HCT116 (cell line): Measurements from ENCODE around the gene TCFL5. TPM values are rescaled to one million over a fixed set of nuclear protein-coding genes. Genes with fewer than 3 reads are reported as not detected.

Source experiments
- ATAC-seq: fragments of 200-7000 bp; cut with Tn5 transposase; 2 replicates; pipeline ENCODE4 v1.9.1; 2020; ENCODE audit warnings: mild to moderate bottlenecking, moderate library complexity
- BruUV-seq: library from RNA; stranded (reverse); fragments of 400-500 nt; replicated peaks from 2 replicates; lab custom pipeline; 2021; lab: Mats Ljungman, UMichigan
- CTCF ChIA-PET: fragments of 300-600 bp; sonication (Branson Sonifier 250); formaldehyde crosslinking; loops from one replicate; lab custom pipeline; 2021; ENCODE audit warnings: antibody characterized with exemption; lab: Charles Lee
- POLR2A ChIA-PET: fragments of 300-600, 350-600 bp; sonication (Branson Sonifier 250); formaldehyde crosslinking; loops from one replicate; lab custom pipeline; 2021; ENCODE audit warnings: antibody characterized with exemption; lab: Charles Lee
- RAD21 ChIA-PET, 2 experiments: fragments of 300-600 bp; sonication (Branson Sonifier 250); formaldehyde crosslinking; loops; one replicate each; lab custom pipeline; 2023; ENCODE audit warnings: low total read pairs in 2 of 2; ENCODE audit not compliant: uncharacterized antibody in 2 of 2, unreplicated experiment in 2 of 2, low non-redundant PET in 1 of 2; lab: Charles Lee
- DNase-seq: peaks from one replicate; pipeline ENCODE4 v3.0.0-alpha.2; 2010; ENCODE audit warnings: low read depth, low spot score
- H2AFZ ChIP-seq: fragments of 200-600 bp; shearing (Covaris generic), sonication (generic); 2 replicates; pipeline ENCODE4 v1.6.1; 2017; ENCODE audit warnings: low read depth, mixed run types, mixed read lengths, antibody characterized with exemption, low read length; ENCODE audit not compliant: poor library complexity, severe bottlenecking
- H3K27ac ChIP-seq: 2 replicates; pipeline ENCODE4 v1.5.1; 2012; ENCODE audit warnings: low read depth, low read length
- H3K27me3 ChIP-seq: fragments of 200-600 bp; sonication (generic); 2 replicates; pipeline ENCODE4 v1.6.1; 2016; ENCODE audit warnings: mixed run types, low read length, mixed read lengths; ENCODE audit not compliant: insufficient read depth
- H3K36me3 ChIP-seq, 2 experiments: fragments of 200-500 bp in 1 of 2; fragments of 200-600 bp in 1 of 2; sonication (Bioruptor generic) in 1 of 2; sonication (generic) in 1 of 2; 2 replicates each; pipeline versions ENCODE4 v1.5.1 to v1.6.1; 2014 to 2016; ENCODE audit warnings: low read length in 2 of 2, inconsistent platforms in 1 of 2, mixed read lengths in 1 of 2, mixed run types in 1 of 2; ENCODE audit not compliant: insufficient read depth in 2 of 2, control insufficient read depth in 1 of 2
- H3K4me1 ChIP-seq, 2 experiments: fragments of 200-600 bp in 1 of 2; sonication (generic) in 1 of 2; 2 replicates each; pipeline versions ENCODE4 v1.5.1 to v1.6.1; 2012 to 2017; ENCODE audit warnings: low read length in 2 of 2, inconsistent platforms in 1 of 2, mild to moderate bottlenecking in 1 of 2, mixed read lengths in 1 of 2, mixed run types in 1 of 2, moderate library complexity in 1 of 2; ENCODE audit not compliant: insufficient read depth in 2 of 2, control insufficient read depth in 1 of 2
- H3K4me2 ChIP-seq: fragments of 200-600 bp; sonication (generic); 2 replicates; pipeline ENCODE4 v1.6.1; 2017; ENCODE audit warnings: mixed run types, low read length, mixed read lengths
- H3K4me3 ChIP-seq, 2 experiments: fragments of 200-600 bp in 1 of 2; sonication (generic) in 1 of 2; replicated peaks in 1 of 2; 2 replicates each; pipeline ENCODE4 v1.5.1; 2011 to 2016; ENCODE audit warnings: low read length in 2 of 2, control low read depth in 1 of 2, low read depth in 1 of 2, mild to moderate bottlenecking in 1 of 2, mixed read lengths in 1 of 2, mixed run types in 1 of 2
- H3K79me2 ChIP-seq: fragments of 200-600 bp; sonication (generic); 2 replicates; pipeline ENCODE4 v1.6.1; 2017; ENCODE audit warnings: mild to moderate bottlenecking, mixed run types, low read length, moderate library complexity, mixed read lengths; ENCODE audit not compliant: insufficient read depth
- H3K9ac ChIP-seq: fragments of 200-600 bp; sonication (generic); 2 replicates; pipeline ENCODE4 v1.6.1; 2016; ENCODE audit warnings: low read length, mixed read lengths
- H3K9me2 ChIP-seq: fragments of 200-600 bp; sonication (generic), shearing (Covaris generic); 2 replicates; pipeline ENCODE4 v1.6.1; 2017; ENCODE audit warnings: mixed run types, mild to moderate bottlenecking, moderate library complexity; ENCODE audit not compliant: insufficient read depth
- H3K9me3 ChIP-seq, 2 experiments: fragments of 200-500 bp in 1 of 2; fragments of 200-600 bp in 1 of 2; sonication (Bioruptor generic) in 1 of 2; sonication (generic) in 1 of 2; 2 replicates each; pipeline ENCODE4 v1.6.1; 2014 to 2017; ENCODE audit warnings: low read length in 2 of 2, mixed read lengths in 2 of 2, inconsistent platforms in 1 of 2, low read depth in 1 of 2, mild to moderate bottlenecking in 1 of 2, mixed run types in 1 of 2, moderate library complexity in 1 of 2; ENCODE audit not compliant: control insufficient read depth in 1 of 2, insufficient read depth in 1 of 2
- H4K20me1 ChIP-seq: fragments of 200-600 bp; sonication (generic), shearing (Covaris generic); 2 replicates; pipeline ENCODE4 v1.6.1; 2017; ENCODE audit warnings: mixed run types, mild to moderate bottlenecking, moderate library complexity; ENCODE audit not compliant: insufficient read depth
- CEBPB ChIP-seq: IDR thresholded peaks from 2 replicates; pipeline ENCODE4 v1.6.1; 2012; ENCODE audit warnings: low read depth
- EGR1 ChIP-seq: IDR thresholded peaks from 2 replicates; pipeline ENCODE4 v1.6.1; 2012; ENCODE audit warnings: low read depth
- ELF1 ChIP-seq: IDR thresholded peaks from 2 replicates; pipeline ENCODE4 v1.6.1; 2012; ENCODE audit warnings: low read depth, borderline replicate concordance
- EZH2 ChIP-seq: fragments of 200-600 bp; sonication (generic); IDR thresholded peaks from 2 replicates; pipeline ENCODE4 v1.6.1; 2017; ENCODE audit warnings: antibody characterized with exemption, mixed run types
- FOSL1 ChIP-seq: IDR thresholded peaks from 2 replicates; pipeline ENCODE4 v1.6.1; 2012; ENCODE audit warnings: low read depth
- JUND ChIP-seq: IDR thresholded peaks from 2 replicates; pipeline ENCODE4 v1.6.1; 2012
- POLR2AphosphoS5 ChIP-seq: IDR thresholded peaks from 2 replicates; pipeline ENCODE4 v1.6.1; 2011; ENCODE audit warnings: mild to moderate bottlenecking, low read depth, low read length, moderate library complexity
- RAD21 ChIP-seq: IDR thresholded peaks from 2 replicates; pipeline ENCODE4 v1.6.1; 2012; ENCODE audit warnings: low read depth, mild to moderate bottlenecking
- SIN3A ChIP-seq: IDR thresholded peaks from 2 replicates; pipeline ENCODE4 v1.6.1; 2012; ENCODE audit warnings: low read depth
- SP1 ChIP-seq: IDR thresholded peaks from 2 replicates; pipeline ENCODE4 v1.6.1; 2012; ENCODE audit warnings: low read depth
- YY1 ChIP-seq: IDR thresholded peaks from 2 replicates; pipeline ENCODE4 v1.6.1; 2011; ENCODE audit warnings: low read length, low read depth, moderate library complexity, mild to moderate bottlenecking; ENCODE audit not compliant: insufficient replicate concordance; ENCODE audit errors: extremely low read depth
- ZFX ChIP-seq: fragments of 450-650 bp; IDR thresholded peaks from 2 replicates; pipeline ENCODE4 v1.6.1; 2017
- intact Hi-C: fragments of 100-400 bp; cut with micrococcal nuclease; formaldehyde crosslinking; loops from 2 replicates; pipeline ENCODE4 v1.10.0; 2022
- total RNA-seq: library from RNA; stranded (reverse); gene quantifications from one replicate; pipeline ENCODE4 v1.2.1, GENCODE V29; 2021; ENCODE audit not compliant: unreplicated experiment
- TF ChIP-seq, protein P1 (sequence below): IDR thresholded peaks from 2 replicates; pipeline ENCODE4 v1.6.1; 2011; ENCODE audit warnings: mild to moderate bottlenecking, low read length, moderate library complexity; ENCODE audit not compliant: insufficient replicate concordance; ENCODE audit errors: extremely low read depth
- TF ChIP-seq, protein P2 (sequence below): IDR thresholded peaks from 2 replicates; pipeline ENCODE4 v1.6.1; 2012

TCFL5 gene
- total RNA-seq, 1 experiment from 2014 or later = 20.4 TPM

DNA sequence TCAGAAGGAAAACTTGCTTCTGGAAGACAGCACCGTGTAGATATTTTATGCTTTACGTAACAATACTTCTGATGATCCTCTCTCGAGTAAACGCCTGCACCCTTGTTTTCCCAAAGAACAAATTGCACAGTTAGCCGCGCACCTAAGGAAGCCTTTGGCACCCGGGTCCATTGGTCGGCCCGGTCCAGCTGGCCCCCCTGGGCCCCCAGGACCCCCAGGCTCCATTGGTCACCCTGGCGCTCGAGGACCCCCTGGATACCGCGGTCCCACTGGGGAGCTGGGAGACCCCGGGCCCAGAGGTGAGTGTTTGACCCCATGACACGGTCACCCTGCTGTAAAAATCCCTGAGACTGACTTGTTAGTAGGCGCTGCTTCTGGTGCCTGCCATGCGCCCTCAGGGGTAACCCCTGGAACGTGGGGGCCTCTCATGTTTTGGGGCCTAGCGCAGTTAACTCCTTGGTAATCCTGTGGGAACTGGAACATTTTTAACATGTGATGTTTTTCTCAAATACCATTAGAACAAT is 24.6 kb downstream of the TCFL5 start:
- ChIA-PET POLR2A (no interaction called here), RAD21 (no interaction called here), CTCF (no interaction called here)
- no peaks in the 10 kb centered on the region for H3K9me2 ChIP-seq
- no peak overlapping the region for H3K4me2 ChIP-seq
- H3K9ac ChIP-seq = no peak overlapping the region
- TF ChIP-seq YY1 (no peak), ELF1 (no peak), JUND (no peak), EGR1 (no peak), FOSL1 (no peak), RAD21 (no peak), CEBPB (no peak), ZFX (no peak), POLR2AphosphoS5 (no peak), EZH2 (no peak), SIN3A (no peak), SP1 (no peak)
- TF ChIP-seq, protein P1, sequence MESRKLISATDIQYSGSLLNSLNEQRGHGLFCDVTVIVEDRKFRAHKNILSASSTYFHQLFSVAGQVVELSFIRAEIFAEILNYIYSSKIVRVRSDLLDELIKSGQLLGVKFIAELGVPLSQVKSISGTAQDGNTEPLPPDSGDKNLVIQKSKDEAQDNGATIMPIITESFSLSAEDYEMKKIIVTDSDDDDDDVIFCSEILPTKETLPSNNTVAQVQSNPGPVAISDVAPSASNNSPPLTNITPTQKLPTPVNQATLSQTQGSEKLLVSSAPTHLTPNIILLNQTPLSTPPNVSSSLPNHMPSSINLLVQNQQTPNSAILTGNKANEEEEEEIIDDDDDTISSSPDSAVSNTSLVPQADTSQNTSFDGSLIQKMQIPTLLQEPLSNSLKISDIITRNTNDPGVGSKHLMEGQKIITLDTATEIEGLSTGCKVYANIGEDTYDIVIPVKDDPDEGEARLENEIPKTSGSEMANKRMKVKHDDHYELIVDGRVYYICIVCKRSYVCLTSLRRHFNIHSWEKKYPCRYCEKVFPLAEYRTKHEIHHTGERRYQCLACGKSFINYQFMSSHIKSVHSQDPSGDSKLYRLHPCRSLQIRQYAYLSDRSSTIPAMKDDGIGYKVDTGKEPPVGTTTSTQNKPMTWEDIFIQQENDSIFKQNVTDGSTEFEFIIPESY = no peak
- TF ChIP-seq, protein P2, sequence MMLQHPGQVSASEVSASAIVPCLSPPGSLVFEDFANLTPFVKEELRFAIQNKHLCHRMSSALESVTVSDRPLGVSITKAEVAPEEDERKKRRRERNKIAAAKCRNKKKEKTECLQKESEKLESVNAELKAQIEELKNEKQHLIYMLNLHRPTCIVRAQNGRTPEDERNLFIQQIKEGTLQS = no peak
- no peak for ATAC-seq
- H3K27ac ChIP-seq = no peak overlapping the region
- no peaks in the 10 kb centered on the region for H3K27me3 ChIP-seq
- H3K79me2 ChIP-seq = no peaks in the 10 kb centered on the region
- H3K4me1 ChIP-seq = peaks cover 12% of the 10 kb centered on the region in 2 experiments
- no TSS peak for BruUV-seq
- no peak for DNase-seq
- H3K9me3 ChIP-seq = no peaks in the 10 kb centered on the region
- intact Hi-C loops = no loop called here
- H2AFZ ChIP-seq = no peak overlapping the region
- no peaks in the 10 kb centered on the region; a peak in 1 of 4 replicates for H3K36me3 ChIP-seq
- H3K4me3 ChIP-seq = no peak overlapping the region
- no peaks in the 10 kb centered on the region for H4K20me1 ChIP-seq
